Aorta (tissue), 5 donors: ENCODE results near the gene FCGR3A. TPM values are rescaled to one million over a fixed set of nuclear protein-coding genes. Genes with fewer than 3 reads are reported as not detected.

ENCODE experiments used
- ATAC-seq: fragments of 200-7000 bp; cut with Tn5 transposase; one replicate; pipeline ENCODE4 v1.9.1; 2022; ENCODE audit warnings: moderate library complexity; ENCODE audit not compliant: low FRiP score
- DNase-seq, 2 donors: peaks; one replicate each; pipeline ENCODE4 v3.0.0-alpha.2; 2020
- H3K27ac ChIP-seq, 2 donors: one replicate each; pipeline ENCODE4 v1.5.1; 2013; ENCODE audit warnings: low read length in 2 of 2, mild to moderate bottlenecking in 2 of 2, moderate library complexity in 2 of 2, control low read depth in 1 of 2, inconsistent platforms in 1 of 2, low read depth in 1 of 2
- H3K27me3 ChIP-seq, 2 donors: one replicate each; pipeline ENCODE4 v1.6.1; 2013; ENCODE audit warnings: control low read depth in 1 of 2, low read length in 1 of 2, mild to moderate bottlenecking in 1 of 2, moderate library complexity in 1 of 2; ENCODE audit not compliant: insufficient read depth in 2 of 2, control insufficient read depth in 1 of 2
- H3K36me3 ChIP-seq, 2 donors: one replicate each; pipeline ENCODE4 v1.6.1; 2013; ENCODE audit warnings: control low read depth in 1 of 2, low read length in 1 of 2, mild to moderate bottlenecking in 1 of 2; ENCODE audit not compliant: insufficient read depth in 2 of 2, control insufficient read depth in 1 of 2
- H3K4me1 ChIP-seq, 2 donors: one replicate each; pipeline ENCODE4 v1.6.1; 2013; ENCODE audit warnings: low read length in 2 of 2, control low read depth in 1 of 2, mild to moderate bottlenecking in 1 of 2, moderate library complexity in 1 of 2; ENCODE audit not compliant: insufficient read depth in 2 of 2, control insufficient read depth in 1 of 2
- H3K4me3 ChIP-seq, 2 donors: one replicate each; pipeline ENCODE4 v1.5.1; 2013; ENCODE audit warnings: low read length in 2 of 2, control low read depth in 1 of 2, mild to moderate bottlenecking in 1 of 2
- H3K9me3 ChIP-seq: one replicate; pipeline ENCODE4 v1.6.1; 2013; ENCODE audit warnings: mild to moderate bottlenecking, low read length; ENCODE audit not compliant: control insufficient read depth
- WGBS, 2 donors: extraction: QIAGEN DNeasy Blood & Tissue Kit; methylation state at CpG; one replicate each; pipeline ENCODE4 v1.1.7; 2013; 5-methylcytosine and 5-hydroxymethylcytosine counted together
- intact Hi-C, 2 donors: fragments of 100-400 bp; cut with DNase I; formaldehyde crosslinking; loops; one replicate each; pipeline versions ENCODE4 v1.14.2 to v1.15.0; 2022
- polyA plus RNA-seq, 2 donors: library from polyadenylated mRNA; stranded (reverse); fragments of 200-250 nt; gene quantifications; one replicate each; pipeline ENCODE4 v1.2.3, GENCODE V29; 2013
- total RNA-seq, 2 donors: library from RNA; stranded (reverse); fragmentation: NEBNext Ultra II Directional; extraction: Animal tissue kit (Norgen Biotek cat#: 25700); gene quantifications; one replicate each; pipeline ENCODE4 v1.2.1, GENCODE V29; 2021
- donor health status: healthy with polysubstance abuse.
- donor health status: Bipolar disorder and iron deficiency.
- donor health status: DM: no; HTN: no; CAD: no.
- donor health status: DM: no; HTN: no; CAD: no.
- donor health status: DM: yes; HTN: yes; CAD: no.

FCGR3A gene
- total and polyA plus RNA-seq, 4 donors = 13.9 to 116 (median 98.1) TPM

DNA sequence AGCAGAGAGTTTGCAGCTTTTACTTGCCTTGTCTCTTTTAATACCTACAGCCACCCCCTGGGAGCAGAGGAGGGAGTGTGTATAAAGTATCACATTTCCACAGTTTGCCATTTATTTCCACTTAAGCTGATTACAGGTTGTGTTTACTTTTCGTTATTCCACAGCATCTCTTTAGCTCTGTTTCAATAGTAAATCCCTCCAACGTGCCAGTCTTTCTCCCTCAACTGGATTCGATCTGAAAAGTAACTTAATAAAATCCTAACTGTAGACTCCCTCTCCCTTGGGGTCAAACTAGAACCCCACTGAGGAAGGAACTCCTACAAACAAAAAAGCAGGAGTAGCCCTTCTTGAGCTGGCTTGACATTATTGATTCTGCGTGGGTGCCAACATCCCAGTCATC, 47.4 kb downstream of the FCGR3A start:
- Histone ChIP-seq H3K9me3 (no peaks in the 10 kb centered on the region), H3K27me3 (no peaks in the 10 kb centered on the region)
- 75 to 76% methylated on average over 4 of the region's 4 CpGs for WGBS, 2 donors

GRCh38 chr1:161501234-161501633, 48.4 kb downstream of the FCGR3A start:
- Histone ChIP-seq H3K27me3 (no peaks in the 10 kb centered on the region), H3K27ac (no peak overlapping the region), H3K4me1 (no peaks in the 10 kb centered on the region), H3K9me3 (no peaks in the 10 kb centered on the region), H3K4me3 (no peak overlapping the region), H3K36me3 (no peaks in the 10 kb centered on the region)
- WGBS, 2 donors = 72 to 82% methylated on average over 1 of the region's 1 CpG
- DNase-seq (no peak), ATAC-seq (no peak)
- intact Hi-C loops = no loop called here

More for the DNA sequence above, 47.4 kb downstream of the FCGR3A start:
- H3K27ac ChIP-seq = no peak overlapping the region
- no peak for DNase-seq
- no peaks in the 10 kb centered on the region for H3K4me1 ChIP-seq
- H3K4me3 ChIP-seq = no peak overlapping the region
- ATAC-seq = no peak
- no peaks in the 10 kb centered on the region for H3K36me3 ChIP-seq
- intact Hi-C loops = no loop called here

- H3K4me1 ChIP-seq = no peaks in the 10 kb centered on the region
- 73 to 75% methylated on average over 8 of the region's 8 CpGs for WGBS, 2 donors
- H3K27me3 ChIP-seq = no peaks in the 10 kb centered on the region
- H3K4me3 ChIP-seq = no peak overlapping the region
- no peaks in the 10 kb centered on the region for H3K9me3 ChIP-seq
- no peak overlapping the region for H3K27ac ChIP-seq
- intact Hi-C loops = no loop called here
- no peak for ATAC-seq
- no peaks in the 10 kb centered on the region for H3K36me3 ChIP-seq
- DNase-seq = no peak
These were observed 50.2 kb downstream of the FCGR3A start for GRCh38 chr1:161499099-161500039.

DNA sequence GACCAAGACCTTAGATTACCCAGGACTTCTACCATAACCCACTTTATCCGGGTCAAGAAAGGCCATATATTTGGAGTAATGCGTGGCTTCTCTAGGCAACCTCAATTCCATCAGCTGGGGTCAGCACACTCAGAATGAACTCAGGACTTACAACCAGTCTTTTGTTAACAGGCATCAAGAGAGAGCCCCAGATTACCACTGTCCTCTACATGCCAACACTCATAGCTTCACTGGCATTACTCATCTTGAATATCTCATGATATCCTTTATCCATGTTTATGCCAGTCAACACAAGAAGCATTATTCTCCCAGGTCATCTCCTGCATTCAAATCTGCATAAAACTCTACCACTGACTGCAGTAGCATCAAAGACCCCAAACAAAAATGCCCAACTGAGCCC, 51.0 kb downstream of the FCGR3A start:
- no peak overlapping the region for H3K27ac ChIP-seq
- DNase-seq (no peak), ATAC-seq (no peak)
- H3K4me3 ChIP-seq = no peak overlapping the region
- no peaks in the 10 kb centered on the region for H3K4me1 ChIP-seq
- H3K36me3 ChIP-seq = no peaks in the 10 kb centered on the region
- H3K9me3 ChIP-seq = no peaks in the 10 kb centered on the region
- 95 to 96% methylated on average over 2 of the region's 2 CpGs for WGBS, 2 donors
- intact Hi-C loops = no loop called here
- H3K27me3 ChIP-seq = no peaks in the 10 kb centered on the region

GRCh38 chr1:161497961-161498360, 51.7 kb downstream of the FCGR3A start:
- no peak for DNase-seq
- 76 to 81% methylated on average over 1 of the region's 1 CpG for WGBS, 2 donors
- Histone ChIP-seq H3K4me3 (no peak overlapping the region), H3K9me3 (no peaks in the 10 kb centered on the region), H3K4me1 (no peaks in the 10 kb centered on the region), H3K27me3 (no peaks in the 10 kb centered on the region), H3K27ac (no peak overlapping the region), H3K36me3 (no peaks in the 10 kb centered on the region)
- intact Hi-C loops = no loop called here
- no peak for ATAC-seq

- no peak for DNase-seq
- no peaks in the 10 kb centered on the region for H3K27me3 ChIP-seq
- H3K27ac ChIP-seq = no peak overlapping the region
- H3K36me3 ChIP-seq = no peaks in the 10 kb centered on the region
- H3K9me3 ChIP-seq = no peaks in the 10 kb centered on the region
- no peak for ATAC-seq
- H3K4me1 ChIP-seq = no peaks in the 10 kb centered on the region
- no peak overlapping the region for H3K4me3 ChIP-seq
- intact Hi-C loops = no loop called here
These were observed 54.1 kb downstream of the FCGR3A start for GRCh38 chr1:161495490-161495889.

DNA sequence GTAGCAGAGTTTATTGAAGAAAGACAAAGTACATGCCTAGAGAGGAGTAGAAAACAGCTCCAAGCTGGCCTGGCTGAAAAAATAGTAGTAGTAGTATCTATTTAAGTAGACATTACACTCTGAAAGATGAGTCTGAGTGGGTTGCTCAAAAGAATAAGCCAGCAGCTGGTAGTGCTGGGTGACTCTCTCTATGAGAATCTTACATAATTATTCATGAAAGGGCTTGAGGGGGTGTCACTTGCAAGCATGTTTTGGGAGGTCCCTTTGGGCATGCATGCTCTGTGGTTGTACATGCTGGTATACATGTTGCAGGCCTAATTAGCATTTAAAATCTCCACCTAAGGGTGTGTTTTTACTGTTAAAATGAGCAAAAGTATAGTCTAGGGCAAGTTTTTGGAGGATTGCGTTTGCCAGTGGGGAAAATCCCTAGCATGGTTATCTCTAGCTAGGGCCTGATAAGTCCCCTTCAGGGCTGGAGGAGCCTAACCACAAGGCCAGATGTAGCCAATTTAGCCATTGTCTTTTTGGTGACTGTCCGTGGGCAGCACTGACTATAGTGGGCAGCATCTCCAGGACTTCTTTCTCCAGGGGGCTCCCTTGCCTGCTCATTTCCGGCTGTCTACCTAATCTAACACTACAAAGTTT, 55.4 kb downstream of the FCGR3A start:
- H3K27ac ChIP-seq = no peak overlapping the region
- WGBS, 2 donors = 46 to 66% methylated on average over 3 of the region's 3 CpGs
- no peaks in the 10 kb centered on the region for H3K27me3 ChIP-seq
- DNase-seq (no peak), ATAC-seq (no peak)
- no peaks in the 10 kb centered on the region for H3K36me3 ChIP-seq
- H3K9me3 ChIP-seq = no peaks in the 10 kb centered on the region
- no peak overlapping the region for H3K4me3 ChIP-seq
- intact Hi-C loops = no loop called here
- H3K4me1 ChIP-seq = no peaks in the 10 kb centered on the region

- Histone ChIP-seq H3K27me3 (no peaks in the 10 kb centered on the region), H3K27ac (no peak overlapping the region), H3K4me3 (no peak overlapping the region), H3K9me3 (no peaks in the 10 kb centered on the region), H3K4me1 (no peaks in the 10 kb centered on the region), H3K36me3 (no peaks in the 10 kb centered on the region)
- DNase-seq (no peak), ATAC-seq (no peak)
- intact Hi-C loops = no loop called here
- 58 to 65% methylated on average over 2 of the region's 2 CpGs for WGBS, 2 donors
These were observed 56.8 kb downstream of the FCGR3A start for GRCh38 chr1:161492827-161493226.
